Jurkat, Clone E6-1 (cell line): Measurements from ENCODE around the gene FAM156B. TPM values are rescaled to one million over a fixed set of nuclear protein-coding genes. Genes with fewer than 3 reads are reported as not detected.
"Not testable (repeated sequence)": the region's sequence is repeated elsewhere in the genome, so short reads cannot be mapped to it uniquely, and the experiment has no call there.

Source experiments
- DNase-seq: peaks from one replicate; pipeline ENCODE4 v3.0.0-alpha.2; 2011; ENCODE audit warnings: low read depth, low spot score
- H3K4me3 ChIP-seq: 2 replicates; pipeline ENCODE4 v1.5.1; 2011; ENCODE audit warnings: mild to moderate bottlenecking, low read length, control low read depth, moderate library complexity
- polyA plus RNA-seq: library from polyadenylated mRNA; unstranded; fragments of >200 nt; gene quantifications from one replicate; pipeline ENCODE4 v1.2.1, GENCODE V29; 2012; ENCODE audit warnings: missing spikeins; ENCODE audit not compliant: insufficient read length, insufficient read depth

Gene FAM156B
- 16.4 TPM for polyA plus RNA-seq

- not testable (repeated sequence) for DNase-seq, H3K4me3 ChIP-seq
These were observed at the start of gene FAM156B for GRCh38 chrX:52896855-52897709. TSS of gene FAM156B (plus strand) at chrX:52897330. CDS start at chrX:52907226, 9,896 bp downstream.

DNA sequence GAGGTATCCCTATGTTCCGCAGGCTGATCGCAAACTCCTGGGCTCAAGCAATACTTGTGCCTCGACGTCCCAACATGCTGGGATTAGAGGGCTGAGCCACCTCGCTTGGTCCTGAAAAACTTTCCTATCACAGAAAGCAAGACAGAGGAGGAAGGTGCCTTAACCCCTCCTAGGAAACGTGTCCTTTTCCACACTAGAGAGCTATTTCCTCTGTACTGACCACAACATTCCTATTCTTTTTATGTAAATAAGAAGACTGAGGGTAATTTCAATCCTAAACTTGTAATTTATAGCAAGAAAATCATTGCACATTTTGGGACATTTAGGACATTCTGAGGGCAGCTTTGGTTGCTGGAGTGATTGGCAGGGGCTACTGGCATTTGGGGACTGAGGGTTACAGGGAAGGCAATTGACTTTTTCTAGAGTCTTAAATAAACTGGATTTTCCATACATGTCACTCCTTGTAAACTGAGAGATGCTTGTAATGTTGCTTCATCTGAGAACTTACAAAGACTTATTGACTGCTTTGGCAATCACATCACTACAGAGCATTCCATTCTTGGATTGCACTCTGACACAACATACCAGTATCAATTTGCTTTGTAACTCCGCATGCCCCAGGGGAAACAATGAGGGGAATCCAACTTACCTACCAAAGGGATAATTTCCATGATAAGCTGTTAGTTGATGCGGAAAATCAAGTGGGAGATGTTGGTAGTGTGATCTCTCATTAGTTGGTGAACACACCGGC lies 44.8 kb upstream of the FAM156B start:
- no peak for DNase-seq
- H3K4me3 ChIP-seq: no peak overlapping the region

- not testable (repeated sequence) for DNase-seq, H3K4me3 ChIP-seq
These were observed 40.1 kb upstream of the FAM156B start for GRCh38 chrX:52856991-52857525.

DNA sequence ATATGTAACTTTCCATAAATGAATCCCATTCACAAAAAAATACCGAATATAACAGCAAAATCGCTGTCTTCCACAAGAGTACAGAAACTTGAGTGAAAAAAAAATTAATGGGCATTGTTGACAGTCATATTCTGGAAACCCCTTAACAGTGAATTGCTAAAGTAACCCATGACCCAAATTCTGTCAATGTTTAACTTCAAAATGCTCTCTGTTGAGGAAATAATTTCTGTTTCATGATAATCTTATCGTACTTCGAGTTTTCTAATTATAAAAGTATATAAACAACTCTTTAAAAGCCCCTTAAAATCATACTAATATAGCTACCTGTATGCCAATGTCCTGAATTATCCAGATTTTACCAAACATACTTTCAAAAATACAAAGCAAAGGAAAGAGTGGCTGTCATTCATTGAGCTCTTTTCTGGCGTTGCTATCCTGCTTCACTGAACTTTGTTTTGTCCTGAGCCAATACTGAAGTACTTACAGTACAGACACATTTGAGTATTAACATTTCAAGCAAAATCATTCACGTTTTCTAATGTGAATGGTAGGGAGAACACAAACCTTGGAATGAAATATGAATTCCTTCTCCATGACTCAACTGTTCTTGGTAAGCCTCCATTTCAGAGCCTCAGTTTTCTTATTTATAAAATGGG lies 31.7 kb upstream of the FAM156B start:
- no peak overlapping the region for H3K4me3 ChIP-seq
- DNase-seq: no peak

DNA sequence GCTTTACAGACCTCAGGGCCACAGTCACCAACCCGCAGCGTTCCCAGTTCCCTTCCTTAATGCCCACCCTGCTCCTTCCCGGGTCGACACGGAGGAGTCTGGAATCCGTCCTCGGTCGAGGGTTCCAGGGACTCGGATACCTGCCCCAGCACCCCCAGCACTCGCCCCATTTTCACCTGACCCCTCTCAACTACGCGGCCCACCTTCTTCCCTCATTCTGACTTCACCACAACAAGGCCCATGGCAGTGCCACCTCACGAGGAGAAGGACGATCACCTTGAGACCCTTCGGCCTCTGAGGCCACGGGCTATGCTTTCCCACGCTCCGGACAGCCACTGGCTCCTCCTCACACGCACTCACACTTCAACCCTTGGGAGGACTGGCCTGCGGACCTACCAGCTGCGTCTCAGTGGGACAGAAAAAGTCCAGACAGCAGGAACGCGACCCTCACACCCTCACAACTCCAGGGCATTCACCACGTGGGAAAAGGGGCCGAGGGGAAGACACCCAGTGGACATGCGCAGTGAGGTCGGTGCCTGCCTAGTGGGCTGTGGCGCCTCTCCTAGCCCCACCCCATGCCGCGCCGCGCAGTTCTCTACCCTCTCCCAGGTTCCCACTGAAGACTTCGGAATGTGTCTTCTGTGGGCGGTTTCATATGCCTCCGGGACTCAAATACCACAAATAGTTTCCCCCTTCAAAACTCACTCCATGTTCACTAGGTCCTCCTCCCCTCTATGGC lies 29.4 kb upstream of the FAM156B start, which contains the start of gene XAGE3:
Gene XAGE3, minus strand, starts transcription at position 474 of the 739 bp plus-strand sequence. CDS start 950 bp downstream, outside the sequence.
- H3K4me3 ChIP-seq: no peak within 1 kb of the TSS
- DNase-seq: no peak

DNA sequence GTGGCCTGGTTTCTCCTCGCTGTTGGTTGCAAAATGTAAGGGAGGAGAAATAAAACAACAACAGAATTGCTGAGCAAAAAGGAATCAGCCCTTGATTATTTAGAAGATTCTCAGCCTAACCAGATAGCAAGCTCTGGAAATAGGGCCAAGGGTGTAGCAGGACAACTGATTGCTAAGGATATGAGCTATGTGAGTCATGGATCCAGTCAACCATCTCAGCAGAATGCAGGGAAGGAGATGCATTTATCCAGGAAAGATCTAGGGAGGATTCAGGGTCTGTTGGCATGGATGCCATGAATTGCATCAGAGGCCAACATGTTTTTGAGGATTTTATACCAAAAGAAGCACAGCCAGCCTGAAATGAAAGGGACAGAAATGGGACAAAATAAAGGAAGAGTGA lies 27.1 kb upstream of the FAM156B start:
- no peak for DNase-seq

DNA sequence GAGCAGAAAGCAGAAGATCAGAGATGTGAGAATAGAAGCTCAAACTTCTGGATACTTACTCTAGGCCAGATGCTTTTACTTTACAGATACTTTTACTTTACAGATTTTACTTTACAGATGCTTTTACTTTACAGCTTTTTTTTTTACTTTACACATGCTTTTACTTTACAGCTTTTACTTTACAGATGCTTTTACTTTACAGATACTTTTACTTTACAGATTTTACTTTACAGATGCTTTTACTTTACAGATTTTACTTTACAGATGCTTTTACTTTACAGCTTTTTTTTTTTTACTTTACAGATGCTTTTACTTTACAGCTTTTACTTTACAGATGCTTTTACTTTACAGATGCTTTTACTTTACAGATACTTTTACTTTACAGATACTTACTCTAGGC lies 23.3 kb upstream of the FAM156B start:
- H3K4me3 ChIP-seq, DNase-seq: not testable (repeated sequence)

More for the DNA sequence above, 27.1 kb upstream of the FAM156B start:
- H3K4me3 ChIP-seq: no peak overlapping the region

DNA sequence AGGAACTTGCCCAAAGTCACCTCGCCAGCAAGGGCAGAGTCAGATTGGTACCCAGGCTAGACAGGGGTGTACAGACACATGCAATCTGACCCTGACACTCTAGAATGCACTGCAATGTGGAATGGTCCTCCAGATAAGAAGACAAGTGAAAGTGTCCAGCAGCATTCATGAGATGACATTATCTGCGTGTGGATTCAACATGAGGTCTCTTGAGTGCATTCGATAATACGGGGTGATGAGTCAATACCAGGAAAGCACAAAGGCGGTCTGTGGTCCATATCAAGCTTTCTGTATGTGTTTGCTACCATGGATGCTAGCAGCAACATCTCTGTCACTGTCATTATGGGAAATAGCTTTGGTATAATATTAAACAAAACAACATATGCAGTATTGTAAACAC lies 22.5 kb upstream of the FAM156B start:
- DNase-seq: no peak
- H3K4me3 ChIP-seq: no peak overlapping the region

DNA sequence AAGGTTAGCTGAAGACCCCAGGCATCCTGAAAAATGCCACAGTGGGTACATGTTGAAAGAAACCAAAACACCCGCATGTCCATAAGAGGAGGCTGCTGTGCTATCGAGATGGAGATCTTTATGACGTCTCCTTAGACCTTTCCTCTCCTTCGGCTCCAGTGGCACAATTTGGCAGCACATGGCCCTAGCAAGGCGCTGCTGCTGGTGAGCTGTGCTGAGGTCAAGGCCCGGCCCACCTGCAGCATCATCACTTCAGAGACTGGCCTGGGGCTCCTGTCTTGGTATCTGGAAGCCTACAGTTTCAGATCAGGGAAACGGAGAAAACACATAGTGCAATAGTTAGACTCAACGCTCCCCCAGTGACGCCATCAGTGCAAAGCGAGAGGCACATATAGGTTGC lies 21.7 kb upstream of the FAM156B start:
- H3K4me3 ChIP-seq, DNase-seq: not testable (repeated sequence)

- H3K4me3 ChIP-seq, DNase-seq: not testable (repeated sequence)
These were observed 20.7 kb upstream of the FAM156B start for GRCh38 chrX:52876386-52876785.

- DNase-seq, H3K4me3 ChIP-seq: not testable (repeated sequence)
These were observed 9.7 kb upstream of the FAM156B start for GRCh38 chrX:52887459-52887858.

GRCh38 chrX:52888090-52888489 lies 9.0 kb upstream of the FAM156B start:
- not testable (repeated sequence) for H3K4me3 ChIP-seq, DNase-seq

DNA sequence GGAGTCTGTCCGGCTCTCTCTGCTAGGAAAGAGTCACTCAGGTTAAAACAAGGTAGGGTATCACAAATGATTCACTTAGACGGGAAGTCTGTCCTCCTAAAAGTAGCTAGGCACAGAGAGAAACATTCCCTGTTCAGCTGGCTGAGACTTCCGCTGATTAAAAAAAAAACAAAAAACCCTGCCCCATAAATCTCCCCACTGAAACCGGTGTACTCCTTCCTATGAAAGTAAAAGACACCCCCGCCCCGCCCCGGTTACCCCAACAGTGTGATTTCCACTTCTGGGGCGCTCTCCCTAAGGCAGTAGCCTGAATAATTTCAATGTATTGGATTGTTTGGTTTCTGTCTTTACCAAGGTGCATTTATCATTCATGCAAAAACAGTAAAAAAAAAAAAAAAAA lies 692 bp upstream of the FAM156B start:
- H3K4me3 ChIP-seq: not testable (repeated sequence)

GRCh38 chrX:52905531-52905930 lies 8.4 kb downstream of the FAM156B start:
- not testable (repeated sequence) for H3K4me3 ChIP-seq, DNase-seq

More for the DNA sequence above, 692 bp upstream of the FAM156B start:
- DNase-seq: not testable (repeated sequence)

- not testable (repeated sequence) for H3K4me3 ChIP-seq, DNase-seq
These were observed 8.9 kb downstream of the FAM156B start for GRCh38 chrX:52906072-52906471.

DNA sequence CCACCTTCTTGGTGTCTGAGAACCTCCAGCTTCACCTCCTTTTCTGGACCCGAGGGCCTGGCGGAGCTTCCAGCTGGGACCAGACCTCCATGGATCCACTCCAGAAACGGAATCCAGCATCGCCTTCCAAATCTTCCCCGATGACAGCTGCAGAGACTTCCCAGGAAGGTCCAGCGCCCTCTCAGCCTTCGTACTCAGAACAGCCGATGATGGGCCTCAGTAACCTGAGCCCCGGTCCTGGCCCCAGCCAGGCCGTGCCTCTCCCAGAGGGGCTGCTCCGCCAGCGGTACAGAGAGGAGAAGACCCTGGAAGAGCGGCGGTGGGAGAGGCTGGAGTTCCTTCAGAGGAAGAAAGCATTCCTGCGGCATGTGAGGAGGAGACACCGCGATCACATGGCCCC lies 10.0 kb downstream of the FAM156B start:
- not testable (repeated sequence) for H3K4me3 ChIP-seq

GRCh38 chrX:52907900-52908299 lies 10.8 kb downstream of the FAM156B start:
- DNase-seq, H3K4me3 ChIP-seq: not testable (repeated sequence)

More for the DNA sequence above, 10.0 kb downstream of the FAM156B start:
- DNase-seq: not testable (repeated sequence)

GRCh38 chrX:52909313-52909969 lies 12.3 kb downstream of the FAM156B start:
- not testable (repeated sequence) for DNase-seq, H3K4me3 ChIP-seq
